ENCODE results near the gene B4GALT2.

Gene B4GALT2

GRCh38 chr1:43969746-43970466, 9.1 kb upstream of the B4GALT2 start, which contains the start of gene DPH2:
DPH2 (plus strand) TSS chr1:43970010; CDS start chr1:43970176, 166 bp downstream.
- DNase-seq (ENCODE audit: low spot score) = peak; percentile 98

- DNase-seq (ENCODE audit: low spot score) = peak; percentile 18
These were observed 8.5 kb upstream of the B4GALT2 start for GRCh38 chr1:43970502-43970901.

GRCh38 chr1:43970911-43971310, 8.1 kb upstream of the B4GALT2 start:
- DNase-seq (ENCODE audit: low spot score) = no peak

DNA sequence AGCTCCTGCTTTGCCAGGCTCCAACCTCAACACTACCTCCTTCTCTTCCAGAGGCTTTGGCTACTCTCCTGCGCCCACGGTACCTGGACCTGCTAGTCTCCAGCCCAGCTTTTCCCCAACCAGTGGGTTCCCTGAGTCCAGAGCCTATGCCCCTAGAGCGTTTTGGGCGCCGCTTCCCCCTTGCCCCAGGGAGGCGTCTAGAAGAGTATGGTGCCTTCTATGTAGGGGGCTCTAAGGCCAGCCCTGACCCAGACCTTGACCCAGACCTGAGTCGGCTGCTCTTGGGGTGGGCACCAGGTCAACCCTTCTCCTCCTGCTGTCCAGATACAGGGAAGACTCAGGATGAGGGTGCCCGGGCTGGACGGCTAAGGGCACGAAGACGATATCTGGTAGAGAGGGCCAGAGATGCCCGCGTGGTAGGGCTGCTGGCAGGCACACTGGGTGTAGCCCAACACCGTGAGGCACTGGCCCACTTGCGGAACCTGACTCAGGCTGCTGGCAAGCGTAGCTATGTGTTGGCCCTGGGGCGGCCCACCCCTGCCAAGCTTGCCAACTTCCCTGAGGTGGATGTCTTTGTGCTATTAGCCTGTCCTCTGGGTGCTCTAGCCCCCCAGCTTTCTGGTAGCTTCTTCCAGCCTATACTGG, 7.6 kb upstream of the B4GALT2 start:
- no peak for DNase-seq (ENCODE audit: low spot score)

- no peak for DNase-seq (ENCODE audit: low spot score)
These were observed 5.0 kb upstream of the B4GALT2 start for GRCh38 chr1:43973981-43974442.

GRCh38 chr1:43974443-43975248, 4.4 kb upstream of the B4GALT2 start, which contains the start of gene ATP6V0B:
ATP6V0B (plus strand) TSS chr1:43974960; CDS start chr1:43975041, 81 bp downstream.
- DNase-seq (ENCODE audit: low spot score) = peak; percentile 94

DNA sequence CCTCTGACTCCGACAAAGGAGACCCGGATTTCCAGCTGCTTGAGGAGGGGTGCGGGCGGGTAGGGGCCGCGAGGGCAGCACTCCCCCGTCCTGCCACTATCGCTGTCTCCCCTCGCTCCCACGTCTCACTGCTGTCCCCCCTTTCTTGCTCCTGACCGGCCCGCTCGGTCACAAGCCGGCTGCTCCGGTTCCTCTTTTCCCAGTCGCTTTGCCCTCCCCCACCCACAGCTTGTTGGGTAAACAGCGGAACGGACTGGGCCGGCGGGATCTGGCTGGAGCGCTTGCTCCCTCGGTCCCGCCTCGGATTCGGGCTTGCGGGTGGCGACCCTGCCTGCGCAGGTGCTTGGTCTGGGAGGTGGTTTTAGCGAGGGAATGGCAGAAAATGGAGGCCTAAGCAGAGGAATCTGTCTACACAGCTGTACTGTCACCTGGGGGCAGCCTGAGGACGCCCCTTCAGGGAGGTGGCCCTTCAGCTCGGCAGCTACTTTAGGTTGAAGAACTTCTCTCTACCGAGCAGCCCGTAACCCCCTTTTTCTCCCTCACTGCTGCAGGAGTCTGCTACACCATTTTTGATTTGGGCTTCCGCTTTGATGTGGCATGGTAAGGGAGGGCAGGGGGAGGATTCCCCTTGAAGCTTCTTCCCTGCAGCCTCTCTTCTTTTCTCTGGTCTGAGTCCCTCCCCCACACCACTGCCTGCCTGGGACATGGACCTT, 3.6 kb upstream of the B4GALT2 start:
- DNase-seq (ENCODE audit: low spot score) = peak; percentile 59

GRCh38 chr1:43976045-43976444, 3.0 kb upstream of the B4GALT2 start:
- DNase-seq (ENCODE audit: low spot score) = peak; percentile 51

GRCh38 chr1:43976890-43977289, 2.1 kb upstream of the B4GALT2 start:
- DNase-seq (ENCODE audit: low spot score) = no peak

DNA sequence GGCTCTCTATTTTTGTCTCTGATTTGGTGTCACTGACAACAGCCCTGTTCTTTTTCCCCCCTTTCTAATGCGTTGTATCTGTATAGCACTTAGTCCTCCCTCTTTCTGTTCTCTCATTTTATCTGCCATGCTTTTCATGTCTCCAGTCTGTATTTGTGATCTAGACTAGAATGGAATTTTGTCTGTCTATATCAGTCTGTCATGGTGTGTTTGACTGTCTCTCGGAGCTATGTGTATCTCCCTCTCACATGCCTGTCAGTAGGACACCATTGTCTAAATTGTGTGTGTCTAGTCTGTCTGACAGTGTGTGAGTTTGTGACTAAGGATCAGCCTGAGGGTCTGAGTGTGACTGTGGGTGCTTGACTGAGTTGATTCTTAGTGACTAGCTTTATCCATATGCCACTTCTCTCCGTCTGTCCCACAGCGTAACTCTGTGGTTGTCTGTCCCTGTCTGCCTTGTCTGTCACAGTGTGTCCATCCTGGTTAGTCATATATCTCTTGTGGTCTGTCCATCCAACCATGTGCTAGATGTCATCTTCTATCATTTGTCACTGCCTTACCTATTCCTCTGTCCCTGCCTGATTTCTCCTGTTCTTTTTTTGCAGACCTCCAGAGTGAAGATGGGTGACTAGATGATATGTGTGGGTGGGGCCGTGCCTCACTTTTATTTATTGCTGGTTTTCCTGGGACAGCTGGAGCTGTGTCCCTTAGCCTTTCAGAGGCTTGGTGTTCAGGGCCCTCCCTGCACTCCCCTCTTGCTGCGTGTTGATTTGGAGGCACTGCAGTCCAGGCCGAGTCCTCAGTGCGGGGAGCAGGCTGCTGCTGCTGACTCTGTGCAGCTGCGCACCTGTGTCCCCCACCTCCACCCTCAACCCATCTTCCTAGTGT, 1.4 kb upstream of the B4GALT2 start:
- DNase-seq (ENCODE audit: low spot score) = no peak

DNA sequence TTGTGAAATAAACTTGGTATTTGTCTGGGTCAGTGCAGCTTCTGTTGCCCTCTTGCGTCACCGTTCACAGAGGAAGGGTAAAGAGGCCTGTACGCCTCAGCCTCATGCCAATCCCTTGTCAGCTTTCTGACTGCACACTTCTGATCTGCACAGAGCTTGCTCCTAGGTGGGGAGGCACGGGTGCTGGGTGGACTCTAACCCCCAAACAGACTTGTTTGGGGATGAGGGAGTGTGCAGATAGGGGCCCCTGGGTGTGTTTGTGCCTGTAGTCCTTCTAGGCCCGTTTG, 803 bp upstream of the B4GALT2 start:
- peak; percentile 29 for DNase-seq (ENCODE audit: low spot score)

GRCh38 chr1:43979261-43979527, 184 bp downstream of the B4GALT2 start:
- no peak for DNase-seq (ENCODE audit: low spot score)

GRCh38 chr1:43979528-43980254, 681 bp downstream of the B4GALT2 start:
- peak; percentile 47 for DNase-seq (ENCODE audit: low spot score)

GRCh38 chr1:43980255-43981134, 1.5 kb downstream of the B4GALT2 start:
- DNase-seq (ENCODE audit: low spot score) = peak; percentile 24

DNA sequence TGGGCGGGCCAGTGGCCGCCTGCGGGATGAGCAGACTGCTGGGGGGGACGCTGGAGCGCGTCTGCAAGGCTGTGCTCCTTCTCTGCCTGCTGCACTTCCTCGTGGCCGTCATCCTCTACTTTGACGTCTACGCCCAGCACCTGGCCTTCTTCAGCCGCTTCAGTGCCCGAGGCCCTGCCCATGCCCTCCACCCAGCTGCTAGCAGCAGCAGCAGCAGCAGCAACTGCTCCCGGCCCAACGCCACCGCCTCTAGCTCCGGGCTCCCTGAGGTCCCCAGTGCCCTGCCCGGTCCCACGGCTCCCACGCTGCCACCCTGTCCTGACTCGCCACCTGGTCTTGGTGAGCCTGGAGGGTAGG, 2.1 kb downstream of the B4GALT2 start:
- no peak for DNase-seq (ENCODE audit: low spot score)

- no peak for DNase-seq (ENCODE audit: low spot score)
These were observed 2.6 kb downstream of the B4GALT2 start for GRCh38 chr1:43981636-43982035.

DNA sequence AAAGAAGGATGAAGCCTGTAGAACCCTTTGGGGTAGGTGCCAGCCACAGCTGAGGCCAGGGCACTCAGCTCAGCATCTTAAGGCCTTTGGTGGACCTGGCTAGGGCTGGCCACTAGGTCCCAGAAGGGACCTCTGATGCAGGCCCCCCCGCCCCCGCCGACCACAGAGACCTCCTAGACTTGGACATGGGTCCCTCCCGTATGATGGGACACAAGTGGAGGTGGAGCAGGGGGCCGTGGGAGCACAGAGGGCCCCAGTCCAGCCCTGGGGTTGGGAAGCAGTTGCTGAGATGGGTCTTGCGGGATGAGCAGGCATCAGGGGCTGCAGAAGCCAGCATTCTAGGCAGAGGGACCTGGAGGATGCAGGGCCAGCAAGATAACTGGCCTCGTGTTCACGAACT, 3.2 kb downstream of the B4GALT2 start:
- no peak for DNase-seq (ENCODE audit: low spot score)

- DNase-seq (ENCODE audit: low spot score) = no peak
These were observed 3.8 kb downstream of the B4GALT2 start for GRCh38 chr1:43982808-43983207.

GRCh38 chr1:43983253-43983899, 4.4 kb downstream of the B4GALT2 start:
- DNase-seq (ENCODE audit: low spot score) = no peak
